ELR (cell line): ENCODE measurements around the gene ARPC1B.
"Not testable (repeated sequence)": the region's sequence is repeated elsewhere in the genome, so short reads cannot be mapped to it uniquely, and the experiment has no call there.

ENCODE experiments used
- DNase-seq: peaks from one replicate; pipeline ENCODE4 v3.0.0-alpha.2; 2015; ENCODE audit warnings: low read depth

ARPC1B gene

GRCh38 chr7:99374111-99375064 is at the start of gene ARPC1B:
ARPC1B (plus strand) TSS chr7:99374730; CDS start chr7:99385715, 10,985 bp downstream.
- DNase-seq = peak; percentile 80

GRCh38 chr7:99325001-99325493 is 49.5 kb upstream of the ARPC1B start:
- DNase-seq = no peak

GRCh38 chr7:99325592-99326407 is 48.7 kb upstream of the ARPC1B start, which contains the start of gene ARPC1A:
ARPC1A (plus strand) TSS chr7:99325898; CDS start chr7:99333354, 7,456 bp downstream.
- peak; percentile 92 for DNase-seq

- no peak for DNase-seq
These were observed 48.1 kb upstream of the ARPC1B start for GRCh38 chr7:99326408-99326782.

GRCh38 chr7:99330314-99330961 is 44.1 kb upstream of the ARPC1B start:
- peak; percentile 91 for DNase-seq

GRCh38 chr7:99331002-99331401 is 43.5 kb upstream of the ARPC1B start:
- DNase-seq = peak; percentile 29

- DNase-seq = no peak
These were observed 34.9 kb upstream of the ARPC1B start for GRCh38 chr7:99339595-99339994.

- DNase-seq = peak; percentile 34
These were observed 33.9 kb upstream of the ARPC1B start for GRCh38 chr7:99340659-99341058.

GRCh38 chr7:99344061-99344647 is 30.4 kb upstream of the ARPC1B start:
- DNase-seq = no peak

GRCh38 chr7:99350641-99351040 is 23.9 kb upstream of the ARPC1B start:
- DNase-seq = not testable (repeated sequence)

GRCh38 chr7:99352247-99352646 is 22.3 kb upstream of the ARPC1B start:
- no peak for DNase-seq

- no peak for DNase-seq
These were observed 19.4 kb upstream of the ARPC1B start for GRCh38 chr7:99355098-99355497.

GRCh38 chr7:99357701-99358490 is 16.6 kb upstream of the ARPC1B start:
- DNase-seq = no peak

- not testable (repeated sequence) for DNase-seq
These were observed 16.0 kb upstream of the ARPC1B start for GRCh38 chr7:99358521-99358920.

GRCh38 chr7:99359465-99360154 is 14.9 kb upstream of the ARPC1B start:
- no peak for DNase-seq

- peak; percentile 73 for DNase-seq
These were observed 11.7 kb upstream of the ARPC1B start for GRCh38 chr7:99362801-99363200.

- no peak for DNase-seq
These were observed 11.2 kb upstream of the ARPC1B start for GRCh38 chr7:99363286-99363685.

- peak; percentile 37 for DNase-seq
These were observed 9.0 kb upstream of the ARPC1B start for GRCh38 chr7:99365318-99366141.

GRCh38 chr7:99366646-99367045 is 7.9 kb upstream of the ARPC1B start:
- no peak for DNase-seq
